WERI-Rb-1 (cell line): ENCODE data around the gene OCSTAMP.

ENCODE experiments used
- DNase-seq: peaks from one replicate; pipeline ENCODE4 v3.0.0-alpha.2; 2020
- H3K27ac ChIP-seq: fragments of 250-450 bp; sonication (Bioruptor Pico); 2 replicates; pipeline ENCODE4 v1.5.1; 2020; ENCODE audit warnings: mild to moderate bottlenecking, moderate library complexity
- H3K27me3 ChIP-seq: fragments of 250-450 bp; sonication (Bioruptor Pico); 2 replicates; pipeline ENCODE4 v1.5.1; 2021; ENCODE audit warnings: mild to moderate bottlenecking, low read depth, moderate library complexity; ENCODE audit not compliant: insufficient read depth, severe bottlenecking
- H3K36me3 ChIP-seq: fragments of 250-450 bp; sonication (Bioruptor Pico); 2 replicates; pipeline ENCODE4 v1.5.1; 2020; ENCODE audit warnings: mild to moderate bottlenecking, moderate library complexity
- H3K4me3 ChIP-seq: 2 replicates; pipeline ENCODE4 v1.5.1; 2011; ENCODE audit warnings: low read depth, mild to moderate bottlenecking, control low read depth, low read length
- H3K9me3 ChIP-seq: fragments of 250-450 bp; sonication (Bioruptor Pico); 2 replicates; pipeline ENCODE4 v1.5.1; 2021; ENCODE audit warnings: mild to moderate bottlenecking, moderate library complexity; ENCODE audit not compliant: severe bottlenecking
- TF ChIP-seq, protein P1 (sequence below): IDR thresholded peaks from 2 replicates; pipeline ENCODE4 v1.5.1; 2011; ENCODE audit warnings: low read depth, mild to moderate bottlenecking, control low read depth, inconsistent platforms, low read length

Gene OCSTAMP

DNA sequence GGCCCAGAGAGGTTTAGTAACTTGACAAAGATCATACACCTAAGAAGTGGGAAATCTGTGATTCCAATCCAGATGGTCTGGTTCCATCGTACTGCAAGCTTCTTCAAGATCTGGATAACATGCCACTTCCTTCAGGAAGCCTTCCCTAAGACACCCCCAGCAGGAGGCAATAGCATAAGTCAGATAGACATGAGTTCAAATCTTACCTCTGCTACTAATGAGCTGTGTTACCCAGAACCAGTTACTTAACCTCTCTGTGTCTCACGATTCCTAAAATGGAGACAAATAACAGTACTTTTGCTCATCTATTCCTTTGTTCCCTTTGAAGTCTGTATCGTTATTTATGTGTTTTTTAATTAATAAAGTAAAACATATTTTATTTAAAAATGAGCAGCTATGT is 22.3 kb upstream of the OCSTAMP start:
- Histone ChIP-seq H3K9me3 (no peaks in the 10 kb centered on the region), H3K4me3 (no peak overlapping the region), H3K36me3 (no peaks in the 10 kb centered on the region), H3K27ac (no peak overlapping the region), H3K27me3 (no peaks in the 10 kb centered on the region)
- no peak for DNase-seq
- TF ChIP-seq, protein P1, sequence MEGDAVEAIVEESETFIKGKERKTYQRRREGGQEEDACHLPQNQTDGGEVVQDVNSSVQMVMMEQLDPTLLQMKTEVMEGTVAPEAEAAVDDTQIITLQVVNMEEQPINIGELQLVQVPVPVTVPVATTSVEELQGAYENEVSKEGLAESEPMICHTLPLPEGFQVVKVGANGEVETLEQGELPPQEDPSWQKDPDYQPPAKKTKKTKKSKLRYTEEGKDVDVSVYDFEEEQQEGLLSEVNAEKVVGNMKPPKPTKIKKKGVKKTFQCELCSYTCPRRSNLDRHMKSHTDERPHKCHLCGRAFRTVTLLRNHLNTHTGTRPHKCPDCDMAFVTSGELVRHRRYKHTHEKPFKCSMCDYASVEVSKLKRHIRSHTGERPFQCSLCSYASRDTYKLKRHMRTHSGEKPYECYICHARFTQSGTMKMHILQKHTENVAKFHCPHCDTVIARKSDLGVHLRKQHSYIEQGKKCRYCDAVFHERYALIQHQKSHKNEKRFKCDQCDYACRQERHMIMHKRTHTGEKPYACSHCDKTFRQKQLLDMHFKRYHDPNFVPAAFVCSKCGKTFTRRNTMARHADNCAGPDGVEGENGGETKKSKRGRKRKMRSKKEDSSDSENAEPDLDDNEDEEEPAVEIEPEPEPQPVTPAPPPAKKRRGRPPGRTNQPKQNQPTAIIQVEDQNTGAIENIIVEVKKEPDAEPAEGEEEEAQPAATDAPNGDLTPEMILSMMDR = no peak

DNA sequence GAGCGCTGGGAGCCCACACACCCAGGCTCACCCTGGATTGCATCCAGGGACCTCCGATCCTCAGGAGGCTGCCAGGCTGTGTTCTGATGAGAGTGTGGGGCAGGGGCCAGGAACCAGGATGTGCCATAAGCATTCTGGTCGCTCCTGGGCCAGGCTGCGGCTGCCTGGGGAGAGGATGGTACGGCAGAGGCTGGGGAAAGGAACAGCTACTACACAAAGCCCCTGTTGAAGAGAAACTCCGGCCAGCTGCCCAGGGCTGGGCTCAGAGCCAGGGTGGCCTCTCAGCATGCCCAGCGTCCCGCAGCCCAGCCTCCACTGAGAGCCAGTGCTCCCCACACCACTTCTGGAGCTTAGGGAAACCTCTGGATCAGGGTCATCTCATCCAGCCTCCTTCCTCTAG is 21.7 kb upstream of the OCSTAMP start:
- DNase-seq = no peak
- no peaks in the 10 kb centered on the region for H3K9me3 ChIP-seq
- no peaks in the 10 kb centered on the region for H3K27me3 ChIP-seq
- no peaks in the 10 kb centered on the region for H3K36me3 ChIP-seq
- no peak overlapping the region for H3K4me3 ChIP-seq
- H3K27ac ChIP-seq = no peak overlapping the region
- TF ChIP-seq, protein P1 = no peak

DNA sequence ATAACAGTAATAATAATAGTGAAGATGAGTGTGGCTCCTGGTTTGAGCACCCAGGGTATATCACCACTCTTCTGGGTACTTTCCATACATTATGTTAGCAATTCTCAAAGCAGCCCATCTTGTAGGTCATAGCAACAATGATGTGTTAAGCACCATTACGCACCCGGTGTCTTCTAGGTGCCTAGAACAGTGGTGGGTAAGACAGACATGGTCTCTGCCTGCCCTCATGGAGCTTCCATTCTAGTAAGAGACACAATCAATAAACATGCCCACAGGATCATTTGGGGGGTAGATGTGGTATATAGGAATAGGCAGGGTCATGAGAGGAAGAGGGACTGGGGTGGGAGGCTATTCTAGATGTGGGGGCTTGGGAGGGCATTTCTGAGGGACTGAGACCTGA is 21.0 kb upstream of the OCSTAMP start:
- no peak for DNase-seq
- no peaks in the 10 kb centered on the region for H3K27me3 ChIP-seq
- TF ChIP-seq, protein P1 = no peak

DNA sequence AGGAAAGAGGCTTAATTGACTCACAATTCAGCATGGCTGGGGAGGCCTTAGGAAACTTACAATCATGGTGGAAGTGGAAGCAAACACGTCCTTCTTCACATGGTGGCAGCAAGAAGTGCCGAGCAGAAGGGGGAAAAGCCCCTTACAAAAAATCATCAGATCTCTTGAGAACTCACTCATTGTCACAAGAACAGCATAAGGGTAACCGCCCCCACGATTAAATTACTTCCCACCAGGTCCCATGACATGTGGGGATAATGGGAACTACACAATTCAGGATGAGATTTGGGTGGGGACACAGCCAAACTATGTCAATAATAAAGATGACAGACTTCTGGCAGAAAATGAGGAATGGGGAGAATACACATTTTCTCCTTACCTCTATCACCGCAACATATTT is 20.5 kb upstream of the OCSTAMP start:
- TF ChIP-seq, protein P1 = no peak
- Histone ChIP-seq H3K4me3 (no peak overlapping the region), H3K9me3 (no peaks in the 10 kb centered on the region), H3K27ac (no peak overlapping the region), H3K36me3 (no peaks in the 10 kb centered on the region), H3K27me3 (no peaks in the 10 kb centered on the region)
- no peak for DNase-seq

More for the DNA sequence above, 21.0 kb upstream of the OCSTAMP start:
- H3K4me3 ChIP-seq = no peak overlapping the region
- no peaks in the 10 kb centered on the region for H3K36me3 ChIP-seq
- no peaks in the 10 kb centered on the region for H3K9me3 ChIP-seq
- H3K27ac ChIP-seq = no peak overlapping the region

DNA sequence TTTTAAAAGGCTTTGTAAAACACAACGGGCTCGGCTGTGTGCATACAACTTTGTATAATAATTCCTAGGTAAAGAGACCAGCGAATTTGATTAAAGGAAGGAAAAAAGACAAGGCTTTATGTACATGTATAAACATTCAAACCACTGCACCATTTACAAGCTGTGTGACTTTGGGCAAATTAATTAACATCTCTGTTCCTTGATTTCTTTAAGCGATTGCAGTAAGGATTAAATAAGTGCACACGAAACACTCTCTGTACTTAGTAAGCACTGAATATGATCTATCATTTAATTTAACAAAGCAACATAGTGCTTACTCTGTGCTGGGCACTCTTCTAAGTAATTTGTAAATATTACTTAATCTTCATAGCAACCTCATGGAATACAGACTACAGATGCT is 19.5 kb upstream of the OCSTAMP start:
- DNase-seq = no peak
- TF ChIP-seq, protein P1 = no peak
- Histone ChIP-seq H3K4me3 (no peak overlapping the region), H3K27ac (no peak overlapping the region), H3K27me3 (no peaks in the 10 kb centered on the region), H3K9me3 (no peaks in the 10 kb centered on the region), H3K36me3 (no peaks in the 10 kb centered on the region)

DNA sequence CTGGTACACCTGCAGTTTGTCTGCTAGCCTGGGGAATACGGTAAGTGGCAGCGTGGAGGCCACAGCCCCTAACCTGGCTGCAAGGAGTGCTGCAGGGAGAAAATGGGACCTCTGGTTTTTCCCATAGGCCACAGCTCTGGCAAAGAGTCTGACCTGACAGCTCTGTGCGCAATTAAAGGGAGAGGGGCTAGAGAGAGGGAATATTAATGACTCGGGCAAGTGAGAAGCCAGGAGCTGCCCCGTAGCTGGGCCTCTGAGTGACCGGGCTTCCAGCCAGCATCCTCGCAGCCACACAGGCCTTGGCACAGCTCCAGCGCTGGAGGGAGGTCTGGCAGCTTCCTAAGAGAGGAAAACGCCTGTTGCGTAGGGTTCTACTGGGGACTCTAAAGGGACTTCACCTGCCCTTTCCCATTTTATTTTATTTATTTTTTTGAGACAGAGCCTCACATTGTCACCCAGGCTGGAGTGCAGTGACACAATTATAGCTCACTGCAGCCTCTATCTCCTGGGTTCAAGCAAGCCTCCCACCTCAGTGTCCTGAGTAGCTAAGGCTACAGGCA is 18.2 kb upstream of the OCSTAMP start:
- DNase-seq = no peak
- TF ChIP-seq, protein P1 = no peak
- H3K27me3 ChIP-seq = no peaks in the 10 kb centered on the region
- H3K27ac ChIP-seq = no peak overlapping the region
- no peaks in the 10 kb centered on the region for H3K9me3 ChIP-seq
- H3K4me3 ChIP-seq = no peak overlapping the region
- H3K36me3 ChIP-seq = no peaks in the 10 kb centered on the region
